SK-N-SH treated with all-trans-retinoic acid at 6 μM for 48 hours (cell line): ENCODE results near the gene SH3PXD2A.
"Not testable (repeated sequence)": the region's sequence is repeated elsewhere in the genome, so short reads cannot be mapped to it uniquely, and the experiment has no call there.

Experiments used
- ATAC-seq: fragments of 200-7000 bp; cut with Tn5 transposase; 3 replicates; pipeline ENCODE4 v1.9.1; 2020; ENCODE audit warnings: mild to moderate bottlenecking, moderate library complexity
- ARNTL ChIP-seq: fragments of 450-650 bp; formaldehyde crosslinking; IDR thresholded peaks from 2 replicates; pipeline ENCODE4 v1.5.0; 2020; ENCODE audit warnings: low read depth, mild to moderate bottlenecking, moderate library complexity, borderline replicate concordance
- BACH2 ChIP-seq: fragments of 250-450 bp; sonication (Bioruptor Pico); IDR thresholded peaks from 2 replicates; pipeline ENCODE4 v1.9.0; 2021; ENCODE audit warnings: mild to moderate bottlenecking, borderline replicate concordance
- CSDC2 ChIP-seq: fragments of 250-450 bp; sonication (Bioruptor Pico); IDR thresholded peaks from 2 replicates; pipeline ENCODE4 v1.5.0; 2020; ENCODE audit warnings: mild to moderate bottlenecking, moderate library complexity
- CSRNP3 ChIP-seq: fragments of 250-450 bp; sonication (Bioruptor Pico); IDR thresholded peaks from 2 replicates; pipeline ENCODE4 v1.5.1; 2021; ENCODE audit warnings: mild to moderate bottlenecking, moderate library complexity
- ESRRG ChIP-seq: fragments of 250-450 bp; sonication (Bioruptor Pico); IDR thresholded peaks from 2 replicates; pipeline ENCODE4 v1.6.1; 2021; ENCODE audit warnings: mild to moderate bottlenecking
- GLIS3 ChIP-seq: fragments of 250-450 bp; sonication (Bioruptor Pico); IDR thresholded peaks from 2 replicates; pipeline ENCODE4 v1.5.0; 2020; ENCODE audit warnings: mild to moderate bottlenecking, moderate library complexity
- ISL1 ChIP-seq: fragments of 250-450 bp; sonication (Bioruptor Pico); IDR thresholded peaks from 2 replicates; pipeline ENCODE4 v2.1.2; 2022; ENCODE audit warnings: mild to moderate bottlenecking, moderate library complexity
- OSR1 ChIP-seq: fragments of 250-450 bp; sonication (Bioruptor Pico); IDR thresholded peaks from 2 replicates; pipeline ENCODE4 v1.8.0; 2022; ENCODE audit warnings: moderate library complexity, mild to moderate bottlenecking, inconsistent platforms
- POU6F1 ChIP-seq: fragments of 250-450 bp; sonication (Bioruptor Pico); IDR thresholded peaks from 2 replicates; pipeline ENCODE4 v1.8.0; 2021; ENCODE audit warnings: low read depth, mild to moderate bottlenecking, moderate library complexity, borderline replicate concordance
- PPARA ChIP-seq: fragments of 250-450 bp; sonication (Bioruptor Pico); IDR thresholded peaks from 2 replicates; pipeline ENCODE4 v1.5.0; 2020; ENCODE audit warnings: mild to moderate bottlenecking, borderline replicate concordance
- RARB ChIP-seq: fragments of 250-450 bp; sonication (Bioruptor Pico); IDR thresholded peaks from 2 replicates; pipeline ENCODE4 v1.8.0; 2021; ENCODE audit warnings: mild to moderate bottlenecking, moderate library complexity
- SNAI2 ChIP-seq: fragments of 250-450 bp; sonication (Bioruptor Pico); IDR thresholded peaks from 2 replicates; pipeline ENCODE4 v1.5.0; 2020; ENCODE audit warnings: mild to moderate bottlenecking, moderate library complexity
- TCF4 ChIP-seq: fragments of 250-450 bp; sonication (Bioruptor Pico); IDR thresholded peaks from 2 replicates; pipeline ENCODE4 v1.8.0; 2021; ENCODE audit warnings: mild to moderate bottlenecking, moderate library complexity, borderline replicate concordance
- TOX ChIP-seq: fragments of 250-450 bp; sonication (Bioruptor Pico); IDR thresholded peaks from 2 replicates; pipeline ENCODE4 v1.8.0; 2021; ENCODE audit warnings: mild to moderate bottlenecking, moderate library complexity, borderline replicate concordance
- ZC3H10 ChIP-seq: fragments of 250-450 bp; sonication (Bioruptor Pico); IDR thresholded peaks from 2 replicates; pipeline ENCODE4 v1.5.1; 2021; ENCODE audit warnings: mild to moderate bottlenecking, moderate library complexity
- ZFP3 ChIP-seq: fragments of 250-450 bp; sonication (Bioruptor Pico); IDR thresholded peaks from 2 replicates; pipeline ENCODE4 v1.5.0; 2020; ENCODE audit warnings: mild to moderate bottlenecking, moderate library complexity
- ZFP30 ChIP-seq: fragments of 450-650 bp; formaldehyde crosslinking; IDR thresholded peaks from 2 replicates; pipeline ENCODE4 v1.5.0; 2022; ENCODE audit warnings: mild to moderate bottlenecking, moderate library complexity
- ZNF565 ChIP-seq: fragments of 450-650 bp; formaldehyde crosslinking; conservative IDR thresholded peaks from 2 replicates; pipeline ENCODE4 v1.5.0; 2020; ENCODE audit warnings: low read depth, mild to moderate bottlenecking, moderate library complexity
- ZNF70 ChIP-seq: fragments of 450-650 bp; formaldehyde crosslinking; IDR thresholded peaks from 2 replicates; pipeline ENCODE4 v1.5.0; 2020; ENCODE audit warnings: mild to moderate bottlenecking, moderate library complexity
- ZNF8 ChIP-seq: fragments of 450-650 bp; formaldehyde crosslinking; IDR thresholded peaks from 2 replicates; pipeline ENCODE4 v1.5.0; 2020; ENCODE audit warnings: mild to moderate bottlenecking, moderate library complexity
- TF ChIP-seq, protein P1 (sequence below): fragments of 250-450 bp; sonication (Bioruptor Pico); IDR thresholded peaks from 2 replicates; pipeline ENCODE4 v1.5.1; 2020; ENCODE audit warnings: low read depth, mild to moderate bottlenecking, moderate library complexity
- TF ChIP-seq, protein P2 (sequence below): fragments of 250-450 bp; sonication (Bioruptor Pico); IDR thresholded peaks from 2 replicates; pipeline ENCODE4 v1.8.0; 2020; ENCODE audit warnings: mild to moderate bottlenecking, moderate library complexity, borderline replicate concordance

The SH3PXD2A gene

GRCh38 chr10:103814105-103814504 is 41.3 kb downstream of the SH3PXD2A start (continued):
- TF ChIP-seq POU6F1 (CRISPR knock-in tag) = no peak
- no peak for TF ChIP-seq TCF4 (CRISPR knock-in tag)
- no peak for TF ChIP-seq ZNF565 (CRISPR knock-in tag)
- TF ChIP-seq ZFP30 (CRISPR knock-in tag) = no peak
- TF ChIP-seq PPARA (CRISPR knock-in tag) = no peak
- TF ChIP-seq OSR1 (CRISPR knock-in tag) = no peak

- ATAC-seq = not testable (repeated sequence)
Observed at GRCh38 chr10:103813312-103813711, 42.1 kb downstream of the SH3PXD2A start.

- TF ChIP-seq, protein P1, sequence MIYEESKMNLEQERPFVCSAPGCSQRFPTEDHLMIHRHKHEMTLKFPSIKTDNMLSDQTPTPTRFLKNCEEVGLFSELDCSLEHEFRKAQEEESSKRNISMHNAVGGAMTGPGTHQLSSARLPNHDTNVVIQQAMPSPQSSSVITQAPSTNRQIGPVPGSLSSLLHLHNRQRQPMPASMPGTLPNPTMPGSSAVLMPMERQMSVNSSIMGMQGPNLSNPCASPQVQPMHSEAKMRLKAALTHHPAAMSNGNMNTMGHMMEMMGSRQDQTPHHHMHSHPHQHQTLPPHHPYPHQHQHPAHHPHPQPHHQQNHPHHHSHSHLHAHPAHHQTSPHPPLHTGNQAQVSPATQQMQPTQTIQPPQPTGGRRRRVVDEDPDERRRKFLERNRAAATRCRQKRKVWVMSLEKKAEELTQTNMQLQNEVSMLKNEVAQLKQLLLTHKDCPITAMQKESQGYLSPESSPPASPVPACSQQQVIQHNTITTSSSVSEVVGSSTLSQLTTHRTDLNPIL (CRISPR knock-in tag) = no peak
- TF ChIP-seq, protein P2, sequence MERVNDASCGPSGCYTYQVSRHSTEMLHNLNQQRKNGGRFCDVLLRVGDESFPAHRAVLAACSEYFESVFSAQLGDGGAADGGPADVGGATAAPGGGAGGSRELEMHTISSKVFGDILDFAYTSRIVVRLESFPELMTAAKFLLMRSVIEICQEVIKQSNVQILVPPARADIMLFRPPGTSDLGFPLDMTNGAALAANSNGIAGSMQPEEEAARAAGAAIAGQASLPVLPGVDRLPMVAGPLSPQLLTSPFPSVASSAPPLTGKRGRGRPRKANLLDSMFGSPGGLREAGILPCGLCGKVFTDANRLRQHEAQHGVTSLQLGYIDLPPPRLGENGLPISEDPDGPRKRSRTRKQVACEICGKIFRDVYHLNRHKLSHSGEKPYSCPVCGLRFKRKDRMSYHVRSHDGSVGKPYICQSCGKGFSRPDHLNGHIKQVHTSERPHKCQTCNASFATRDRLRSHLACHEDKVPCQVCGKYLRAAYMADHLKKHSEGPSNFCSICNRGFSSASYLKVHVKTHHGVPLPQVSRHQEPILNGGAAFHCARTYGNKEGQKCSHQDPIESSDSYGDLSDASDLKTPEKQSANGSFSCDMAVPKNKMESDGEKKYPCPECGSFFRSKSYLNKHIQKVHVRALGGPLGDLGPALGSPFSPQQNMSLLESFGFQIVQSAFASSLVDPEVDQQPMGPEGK (CRISPR knock-in tag) = no peak
- no peak for TF ChIP-seq CSRNP3 (CRISPR knock-in tag)
- no peak for TF ChIP-seq SNAI2 (CRISPR knock-in tag)
- TF ChIP-seq ZFP30 (CRISPR knock-in tag) = no peak
- no peak for TF ChIP-seq ESRRG
- no peak for TF ChIP-seq CSDC2
- TF ChIP-seq ARNTL (CRISPR knock-in tag) = no peak
- TF ChIP-seq ZNF70 (CRISPR knock-in tag) = no peak
- no peak for TF ChIP-seq ZNF565 (CRISPR knock-in tag)
- TF ChIP-seq PPARA (CRISPR knock-in tag) = no peak
- no peak for TF ChIP-seq POU6F1 (CRISPR knock-in tag)
- no peak for ATAC-seq
Observed at GRCh38 chr10:103812432-103812831, 42.9 kb downstream of the SH3PXD2A start.

- TF ChIP-seq GLIS3 (no peak), TCF4 (CRISPR knock-in tag) (no peak), CSDC2 (no peak), POU6F1 (CRISPR knock-in tag) (no peak), ZFP3 (CRISPR knock-in tag) (no peak), ZNF565 (CRISPR knock-in tag) (no peak), CSRNP3 (CRISPR knock-in tag) (no peak), ZC3H10 (CRISPR knock-in tag) (no peak), ARNTL (CRISPR knock-in tag) (no peak), BACH2 (CRISPR knock-in tag) (no peak), ZNF8 (CRISPR knock-in tag) (no peak), TOX (no peak), RARB (CRISPR knock-in tag) (no peak), ZFP30 (CRISPR knock-in tag) (no peak), ISL1 (CRISPR knock-in tag) (no peak), OSR1 (CRISPR knock-in tag) (no peak)
- no peak for ATAC-seq
Observed at GRCh38 chr10:103812004-103812403, 43.4 kb downstream of the SH3PXD2A start.
